PC-9 (cell line): ENCODE results near the gene NEK4. TPM values are rescaled to one million over a fixed set of nuclear protein-coding genes. Genes with fewer than 3 reads are reported as not detected.

Experiments
- BruUV-seq: library from RNA; stranded (reverse); fragments of 400-500 nt; replicated peaks from 2 replicates; lab custom pipeline; 2021; lab: Mats Ljungman, UMichigan
- CTCF ChIA-PET: fragments of 300-600 bp; sonication (Branson Sonifier 250); formaldehyde crosslinking; loops from one replicate; lab custom pipeline; 2022; ENCODE audit warnings: antibody characterized with exemption; lab: Charles Lee
- POLR2A ChIA-PET: fragments of 300-600 bp; sonication (Branson Sonifier 250); formaldehyde crosslinking; loops from one replicate; lab custom pipeline; 2022; ENCODE audit warnings: antibody characterized with exemption; ENCODE audit not compliant: unreplicated experiment; lab: Charles Lee
- DNase-seq, 2 experiments: peaks; one replicate each; pipeline versions ENCODE4 v3.0.0 to v3.0.0-alpha.2; 2015 to 2022; ENCODE audit warnings: mixed read lengths in 1 of 2
- H2AFZ ChIP-seq: fragments of 200-600 bp; sonication (generic); 2 replicates; pipeline ENCODE4 v1.8.1; 2017; ENCODE audit warnings: antibody characterized with exemption
- H3F3A ChIP-seq: fragments of 200-600 bp; sonication (generic); 2 replicates; pipeline ENCODE4 v1.8.1; 2017; ENCODE audit warnings: antibody characterized with exemption, mild to moderate bottlenecking, low read depth; ENCODE audit not compliant: insufficient read depth
- H3K27ac ChIP-seq: fragments of 200-600 bp; sonication (generic); 2 replicates; pipeline ENCODE4 v1.6.1; 2016; ENCODE audit warnings: mixed run types
- H3K27me3 ChIP-seq: fragments of 200-600 bp; sonication (generic); 2 replicates; pipeline ENCODE4 v1.6.1; 2016; ENCODE audit warnings: low read depth, mixed run types; ENCODE audit not compliant: insufficient read depth
- H3K36me3 ChIP-seq: fragments of 200-600 bp; sonication (generic); 2 replicates; pipeline ENCODE4 v1.6.1; 2016; ENCODE audit warnings: low read depth, mixed run types
- H3K4me1 ChIP-seq: fragments of 200-600 bp; sonication (generic); replicated peaks from 2 replicates; pipeline ENCODE4 v1.6.1; 2016; ENCODE audit warnings: mixed run types; ENCODE audit not compliant: insufficient read depth
- H3K4me2 ChIP-seq: fragments of 200-600 bp; sonication (generic); 2 replicates; pipeline ENCODE4 v1.6.1; 2017; ENCODE audit warnings: mixed run types
- H3K4me3 ChIP-seq: fragments of 200-600 bp; sonication (generic); 2 replicates; pipeline ENCODE4 v1.6.1; 2016; ENCODE audit warnings: mixed run types
- H3K79me2 ChIP-seq: fragments of 200-600 bp; sonication (generic); 2 replicates; pipeline ENCODE4 v1.6.1; 2017; ENCODE audit warnings: low read depth, mixed run types
- H3K9me2 ChIP-seq: fragments of 200-600 bp; sonication (generic); 2 replicates; pipeline ENCODE4 v1.8.1; 2017; ENCODE audit warnings: mild to moderate bottlenecking; ENCODE audit not compliant: insufficient read depth
- H3K9me3 ChIP-seq: fragments of 200-600 bp; sonication (generic); 2 replicates; pipeline ENCODE4 v1.8.1; 2016; ENCODE audit warnings: low read depth; ENCODE audit not compliant: insufficient read depth
- H4K20me1 ChIP-seq: fragments of 200-600 bp; sonication (generic); 2 replicates; pipeline ENCODE4 v1.8.1; 2017; ENCODE audit not compliant: insufficient read depth
- EZH2 ChIP-seq: fragments of 200-600 bp; sonication (generic); IDR thresholded peaks from 2 replicates; pipeline ENCODE4 v1.8.0; 2017; ENCODE audit warnings: antibody characterized with exemption, low read depth
- intact Hi-C: fragments of 100-400 bp; cut with micrococcal nuclease; formaldehyde crosslinking; loops from one replicate; pipeline ENCODE4 v1.10.0; 2022; ENCODE audit not compliant: unreplicated experiment
- total RNA-seq: library from RNA; stranded (reverse); gene quantifications from 2 replicates; pipeline ENCODE4 v1.2.3, GENCODE V29; 2021
- TF ChIP-seq, protein P1 (sequence below): fragments of 200-600 bp; sonication (generic); conservative IDR thresholded peaks from 2 replicates; pipeline ENCODE4 v1.6.1; 2017; ENCODE audit warnings: mixed run types, antibody characterized with exemption, mild to moderate bottlenecking, moderate library complexity

The NEK4 gene
- total RNA-seq, 1 experiment from 2014 or later, result 36.5 TPM

- no TSS peak for BruUV-seq
- no peak overlapping the region for H2AFZ ChIP-seq
- TF ChIP-seq EZH2, result no peak
- TF ChIP-seq, protein P1, sequence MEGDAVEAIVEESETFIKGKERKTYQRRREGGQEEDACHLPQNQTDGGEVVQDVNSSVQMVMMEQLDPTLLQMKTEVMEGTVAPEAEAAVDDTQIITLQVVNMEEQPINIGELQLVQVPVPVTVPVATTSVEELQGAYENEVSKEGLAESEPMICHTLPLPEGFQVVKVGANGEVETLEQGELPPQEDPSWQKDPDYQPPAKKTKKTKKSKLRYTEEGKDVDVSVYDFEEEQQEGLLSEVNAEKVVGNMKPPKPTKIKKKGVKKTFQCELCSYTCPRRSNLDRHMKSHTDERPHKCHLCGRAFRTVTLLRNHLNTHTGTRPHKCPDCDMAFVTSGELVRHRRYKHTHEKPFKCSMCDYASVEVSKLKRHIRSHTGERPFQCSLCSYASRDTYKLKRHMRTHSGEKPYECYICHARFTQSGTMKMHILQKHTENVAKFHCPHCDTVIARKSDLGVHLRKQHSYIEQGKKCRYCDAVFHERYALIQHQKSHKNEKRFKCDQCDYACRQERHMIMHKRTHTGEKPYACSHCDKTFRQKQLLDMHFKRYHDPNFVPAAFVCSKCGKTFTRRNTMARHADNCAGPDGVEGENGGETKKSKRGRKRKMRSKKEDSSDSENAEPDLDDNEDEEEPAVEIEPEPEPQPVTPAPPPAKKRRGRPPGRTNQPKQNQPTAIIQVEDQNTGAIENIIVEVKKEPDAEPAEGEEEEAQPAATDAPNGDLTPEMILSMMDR, result no peak
- no peaks in the 10 kb centered on the region for H3F3A ChIP-seq
- CTCF ChIA-PET, result no interaction called here
- H3K4me3 ChIP-seq, result no peak overlapping the region
- H3K27ac ChIP-seq, result no peak overlapping the region
- H3K27me3 ChIP-seq, result peaks cover 31% of the 10 kb centered on the region
- no peaks in the 10 kb centered on the region for H3K9me2 ChIP-seq
- H3K79me2 ChIP-seq, result no peaks in the 10 kb centered on the region
- H4K20me1 ChIP-seq, result no peaks in the 10 kb centered on the region
- H3K4me2 ChIP-seq, result no peak overlapping the region
- DNase-seq, result no peak
- H3K36me3 ChIP-seq, result no peaks in the 10 kb centered on the region
- intact Hi-C loops, result no loop called here
- POLR2A ChIA-PET, result no interaction called here
- H3K4me1 ChIP-seq, result no peaks in the 10 kb centered on the region
- H3K9me3 ChIP-seq, result no peaks in the 10 kb centered on the region
Observed at GRCh38 chr3:52788890-52789745, 18.4 kb upstream of the NEK4 start.

GRCh38 chr3:52787672-52788625 lies 17.2 kb upstream of the NEK4 start:
- no peak for TF ChIP-seq EZH2
- TF ChIP-seq, protein P1, result no peak
- no peak overlapping the region for H3K4me2 ChIP-seq
- H3K4me1 ChIP-seq, result no peaks in the 10 kb centered on the region
- no peaks in the 10 kb centered on the region for H3K79me2 ChIP-seq
- H3F3A ChIP-seq, result no peaks in the 10 kb centered on the region
- BruUV-seq, result no TSS peak
- H3K4me3 ChIP-seq, result no peak overlapping the region
- ChIA-PET POLR2A (interaction anchor here (0.5 kb wide), 1 partner anchor 146 kb away, joined by 26 read pairs; no protein-coding TSS in a partner anchor), CTCF (no interaction called here)
- no peaks in the 10 kb centered on the region for H4K20me1 ChIP-seq
- H3K27ac ChIP-seq, result no peak overlapping the region
- H3K9me2 ChIP-seq, result no peaks in the 10 kb centered on the region
- no peak overlapping the region for H2AFZ ChIP-seq
- no peak for DNase-seq
- intact Hi-C loops, result no loop called here
- H3K27me3 ChIP-seq, result peaks cover 37% of the 10 kb centered on the region
- no peaks in the 10 kb centered on the region for H3K36me3 ChIP-seq
- no peaks in the 10 kb centered on the region for H3K9me3 ChIP-seq

- H3K27ac ChIP-seq, result no peak overlapping the region
- H3K27me3 ChIP-seq, result peaks cover 41% of the 10 kb centered on the region
- no peaks in the 10 kb centered on the region for H4K20me1 ChIP-seq
- no peaks in the 10 kb centered on the region for H3K79me2 ChIP-seq
- H3K4me1 ChIP-seq, result no peaks in the 10 kb centered on the region
- no peaks in the 10 kb centered on the region for H3K9me3 ChIP-seq
- no peaks in the 10 kb centered on the region for H3K36me3 ChIP-seq
- DNase-seq, result no peak
- H3K4me2 ChIP-seq, result no peak overlapping the region
- intact Hi-C loops, result no loop called here
- ChIA-PET POLR2A (no interaction called here), CTCF (no interaction called here)
- H3F3A ChIP-seq, result no peaks in the 10 kb centered on the region
- no peak overlapping the region for H3K4me3 ChIP-seq
- BruUV-seq, result no TSS peak
- no peaks in the 10 kb centered on the region for H3K9me2 ChIP-seq
- H2AFZ ChIP-seq, result no peak overlapping the region
- TF ChIP-seq EZH2, result no peak
- TF ChIP-seq, protein P1, result no peak
Observed at GRCh38 chr3:52787246-52787645, 16.5 kb upstream of the NEK4 start.
